Rectal smooth muscle tissue (tissue), 1 donor: ENCODE data around the gene NR4A3.

Experiments used
- H3K27ac ChIP-seq: one replicate; pipeline ENCODE4 v1.7.0; 2013; ENCODE audit warnings: low read depth, low read length, inconsistent platforms
- H3K27me3 ChIP-seq: one replicate; pipeline ENCODE4 v1.7.0; 2013; ENCODE audit warnings: low read length; ENCODE audit not compliant: control insufficient read depth, insufficient read depth
- H3K36me3 ChIP-seq: one replicate; pipeline ENCODE4 v1.7.0; 2013; ENCODE audit warnings: low read length; ENCODE audit not compliant: control insufficient read depth, insufficient read depth
- H3K4me1 ChIP-seq: one replicate; pipeline ENCODE4 v1.7.0; 2013; ENCODE audit warnings: low read length; ENCODE audit not compliant: control insufficient read depth, insufficient read depth
- H3K4me3 ChIP-seq: one replicate; pipeline ENCODE4 v1.7.0; 2013; ENCODE audit warnings: low read length
- H3K9ac ChIP-seq: one replicate; pipeline ENCODE4 v1.7.0; 2013; ENCODE audit warnings: low read length

Gene NR4A3

DNA sequence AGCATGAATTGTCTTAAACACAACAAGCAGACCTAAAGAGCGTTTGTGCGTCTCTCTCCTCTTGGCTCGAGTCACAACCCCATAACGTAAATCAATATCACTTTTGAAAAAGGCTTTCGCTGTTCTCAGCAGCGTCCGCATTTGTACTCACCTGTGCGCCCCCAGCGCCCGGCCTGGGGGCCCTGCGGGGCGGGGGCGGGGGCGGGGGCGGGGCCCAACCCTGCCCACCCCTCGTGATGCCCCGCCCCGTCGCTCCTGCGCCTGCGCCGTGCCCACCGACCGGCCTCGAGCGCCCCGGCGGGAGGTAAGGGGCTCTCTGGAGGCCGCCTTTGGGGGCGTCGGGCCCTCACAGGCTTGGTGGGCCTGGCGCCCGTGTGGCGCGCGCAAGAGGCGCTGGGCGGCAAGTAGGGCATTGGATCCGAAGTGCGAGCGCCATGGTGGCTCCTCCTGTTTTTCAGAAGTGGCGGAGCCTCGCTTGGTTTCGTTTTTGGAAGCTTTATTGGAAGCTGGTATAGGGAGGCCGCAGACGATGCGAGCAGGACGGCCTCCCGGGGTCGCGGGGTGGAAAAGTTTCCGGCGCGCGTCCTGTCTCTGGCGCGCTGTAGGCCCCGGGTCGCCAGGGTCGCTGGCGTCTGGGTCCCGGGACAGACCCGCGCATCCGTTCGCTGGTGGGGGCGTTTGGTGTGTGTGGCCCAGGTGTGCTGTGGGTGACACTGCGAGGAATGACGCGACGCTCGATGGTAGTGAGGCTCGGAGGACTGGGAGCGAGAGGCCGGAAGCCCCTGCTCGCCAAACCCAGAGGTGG, 84.9 kb downstream of the NR4A3 start, which contains the start of gene STX17:
Gene STX17, plus strand, starts transcription at position 252 of the 805 bp plus-strand sequence. CDS start 8,586 bp downstream, outside the sequence.
- Histone ChIP-seq H3K27me3 (no peaks in the 10 kb centered on the region), H3K27ac (peak within 1 kb of the TSS; percentile 94), H3K9ac (peak within 1 kb of the TSS; percentile 59), H3K4me1 (peaks cover 4% of the 10 kb centered on the region), H3K36me3 (no peaks in the 10 kb centered on the region), H3K4me3 (peak within 1 kb of the TSS; percentile 82)

DNA sequence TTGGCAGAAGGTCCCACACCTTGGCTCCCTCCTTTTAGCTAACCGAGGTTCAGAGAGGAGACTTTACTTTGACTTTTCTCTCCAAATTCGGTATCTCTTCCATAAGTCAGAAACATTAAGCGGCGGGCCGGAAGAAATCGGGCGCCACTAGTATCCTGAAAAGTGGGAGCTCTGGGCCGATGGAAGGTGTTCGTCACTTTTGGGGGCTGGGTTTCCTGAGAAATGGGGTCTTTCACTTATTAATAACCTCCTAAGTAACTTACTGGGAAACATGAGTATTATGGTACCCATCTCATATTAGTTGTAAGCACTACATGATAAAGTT, 85.5 kb downstream of the NR4A3 start:
- H3K27me3 ChIP-seq: no peaks in the 10 kb centered on the region

GRCh38 chr9:99911600-99911999, 89.9 kb downstream of the NR4A3 start:
- H3K4me3 ChIP-seq: no peak overlapping the region
- H3K27ac ChIP-seq: no peak overlapping the region
- peaks cover 8% of the 10 kb centered on the region for H3K36me3 ChIP-seq
- H3K27me3 ChIP-seq: no peaks in the 10 kb centered on the region
- H3K9ac ChIP-seq: no peak overlapping the region
- H3K4me1 ChIP-seq: peaks cover 4% of the 10 kb centered on the region

More for the DNA sequence above, 85.5 kb downstream of the NR4A3 start:
- H3K9ac ChIP-seq: peak overlapping the region; percentile 59
- H3K4me3 ChIP-seq: peak overlapping the region; percentile 82
- H3K27ac ChIP-seq: peak overlapping the region; percentile 94
- H3K36me3 ChIP-seq: no peaks in the 10 kb centered on the region
- H3K4me1 ChIP-seq: peaks cover 4% of the 10 kb centered on the region
